GM12874 (cell line): ENCODE data around the gene SLCO6A1.

Experiments used
- TF ChIP-seq, protein P1 (sequence below): IDR thresholded peaks from 2 replicates; pipeline ENCODE4 v1.5.1; 2011; ENCODE audit warnings: low read depth, mild to moderate bottlenecking, control low read depth, low read length, moderate library complexity; ENCODE audit not compliant: insufficient read depth

The SLCO6A1 gene

DNA sequence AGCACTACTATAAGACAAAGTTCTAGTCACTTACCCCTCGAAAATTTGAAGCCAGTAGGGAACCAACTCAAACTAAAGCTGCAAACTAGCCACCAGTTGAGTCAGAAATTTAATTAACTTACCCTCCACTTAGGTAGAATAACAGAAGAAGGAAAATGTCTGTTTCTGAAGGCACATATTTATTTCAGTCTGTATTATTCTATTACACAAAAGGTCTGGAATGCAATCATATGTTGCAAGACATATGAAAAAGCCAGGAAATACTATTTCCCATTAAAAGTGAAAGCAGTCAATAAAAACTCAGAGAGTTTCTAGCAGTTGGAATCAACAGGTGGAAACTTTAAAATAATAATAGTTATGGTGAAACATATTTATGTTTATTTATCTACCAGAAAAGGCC lies 123.5 kb downstream of the SLCO6A1 start:
- TF ChIP-seq, protein P1, sequence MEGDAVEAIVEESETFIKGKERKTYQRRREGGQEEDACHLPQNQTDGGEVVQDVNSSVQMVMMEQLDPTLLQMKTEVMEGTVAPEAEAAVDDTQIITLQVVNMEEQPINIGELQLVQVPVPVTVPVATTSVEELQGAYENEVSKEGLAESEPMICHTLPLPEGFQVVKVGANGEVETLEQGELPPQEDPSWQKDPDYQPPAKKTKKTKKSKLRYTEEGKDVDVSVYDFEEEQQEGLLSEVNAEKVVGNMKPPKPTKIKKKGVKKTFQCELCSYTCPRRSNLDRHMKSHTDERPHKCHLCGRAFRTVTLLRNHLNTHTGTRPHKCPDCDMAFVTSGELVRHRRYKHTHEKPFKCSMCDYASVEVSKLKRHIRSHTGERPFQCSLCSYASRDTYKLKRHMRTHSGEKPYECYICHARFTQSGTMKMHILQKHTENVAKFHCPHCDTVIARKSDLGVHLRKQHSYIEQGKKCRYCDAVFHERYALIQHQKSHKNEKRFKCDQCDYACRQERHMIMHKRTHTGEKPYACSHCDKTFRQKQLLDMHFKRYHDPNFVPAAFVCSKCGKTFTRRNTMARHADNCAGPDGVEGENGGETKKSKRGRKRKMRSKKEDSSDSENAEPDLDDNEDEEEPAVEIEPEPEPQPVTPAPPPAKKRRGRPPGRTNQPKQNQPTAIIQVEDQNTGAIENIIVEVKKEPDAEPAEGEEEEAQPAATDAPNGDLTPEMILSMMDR, result no peak

DNA sequence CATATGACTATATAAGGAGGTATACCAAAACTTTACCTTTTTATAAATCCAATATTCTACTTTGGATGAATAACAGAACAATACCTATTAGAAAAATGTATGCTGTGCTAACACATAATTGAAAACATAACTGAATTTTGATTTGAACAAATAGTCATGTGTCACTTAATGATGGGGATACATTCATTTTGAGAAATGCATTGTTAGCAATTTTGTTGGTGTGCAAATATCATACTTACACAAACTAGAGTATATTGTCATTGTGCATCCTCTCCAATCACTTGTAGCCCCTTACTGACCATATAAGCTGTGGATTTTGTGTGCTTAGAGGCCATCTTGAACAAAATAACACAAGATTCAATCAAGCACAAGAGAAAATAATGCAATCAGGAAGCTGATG lies 130.4 kb downstream of the SLCO6A1 start:
- TF ChIP-seq, protein P1, result no peak

DNA sequence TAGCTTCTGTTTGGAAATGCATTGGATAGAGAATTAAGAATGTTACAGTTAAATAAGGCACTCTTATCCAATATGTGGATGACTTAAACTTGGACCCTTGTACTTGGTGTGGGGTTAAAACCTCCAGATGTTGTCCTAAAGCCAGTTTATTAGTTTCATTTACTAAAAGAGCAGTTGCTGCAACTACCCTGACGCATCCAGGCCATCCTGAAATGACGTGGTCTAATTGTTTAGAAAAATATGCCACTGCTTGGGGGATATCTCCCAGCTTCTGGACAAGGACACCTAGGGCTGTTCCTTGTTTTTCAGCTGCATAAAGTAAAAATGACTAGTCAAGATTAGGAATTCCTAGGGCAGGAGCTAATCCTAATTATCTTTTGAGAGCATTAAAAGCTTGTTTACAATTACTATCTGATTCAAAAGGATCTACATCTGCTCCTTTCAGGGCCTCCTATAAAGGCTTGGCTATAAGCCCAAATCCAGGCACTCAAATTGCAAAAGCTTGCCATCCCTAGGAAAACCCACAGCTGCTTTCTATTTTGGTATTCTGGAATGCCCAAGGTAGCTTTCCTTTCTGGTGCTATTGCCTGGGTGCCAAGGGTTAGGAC lies 157.0 kb downstream of the SLCO6A1 start:
- TF ChIP-seq, protein P1, result no peak

DNA sequence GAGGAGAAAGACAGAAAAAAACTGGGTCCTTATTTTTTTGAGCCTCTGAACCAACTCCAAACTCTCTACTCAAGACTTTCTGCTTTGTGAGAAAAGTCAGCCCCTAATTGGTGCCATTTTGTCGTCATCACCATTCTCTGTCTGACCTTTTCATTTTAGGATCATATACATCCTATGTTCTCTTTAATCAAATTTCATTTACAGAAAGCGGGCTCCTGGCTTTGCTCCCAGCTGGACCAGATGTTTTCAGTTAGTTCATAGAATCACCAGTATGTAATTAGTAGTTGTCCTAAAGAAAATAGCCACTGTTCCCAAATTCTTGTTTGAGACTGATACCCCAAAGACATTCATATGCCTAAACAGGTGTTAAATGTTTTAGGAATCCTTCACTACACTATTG lies 174.1 kb downstream of the SLCO6A1 start:
- TF ChIP-seq, protein P1, result no peak
